Gastrocnemius medialis (tissue), 4 donors: Measurements from ENCODE around the gene KCNG4.
"Not testable (repeated sequence)": the region's sequence is repeated elsewhere in the genome, so short reads cannot be mapped to it uniquely, and the experiment has no call there.

ENCODE experiments used
- CTCF ChIP-seq, 5 experiments: fragments of 450-650 bp in 3 of 5; fragments of 200-600 bp in 2 of 5; sonication (generic) in 2 of 5; IDR thresholded peaks in 4 of 5; conservative IDR thresholded peaks in 1 of 5; 1 replicate in 4 of 5; 2 replicates in 1 of 5; pipeline ENCODE4 v1.5.1; 2016 to 2019; ENCODE audit warnings: antibody characterized with exemption in 5 of 5, mild to moderate bottlenecking in 3 of 5, moderate library complexity in 3 of 5
- POLR2A ChIP-seq, 2 donors: fragments of 450-650 bp; IDR thresholded peaks; one replicate each; pipeline ENCODE4 v1.6.1; 2017; ENCODE audit warnings: antibody characterized with exemption in 2 of 2, mild to moderate bottlenecking in 2 of 2, moderate library complexity in 2 of 2

- not testable (repeated sequence) for TF ChIP-seq POLR2A (IDR thresholded peaks at IDR 0.05); CTCF (IDR thresholded peaks at IDR 0.05 in 4 of 5, conservative IDR thresholded peaks at IDR 0.05 in 1 of 5)
These were observed 23.7 kb downstream of the KCNG4 start for GRCh38 chr16:84216144-84216543.
